GM19351 (cell line): ENCODE measurements around the gene CFDP1.
A peak's percentile ranks its signal among the peaks of the same experiment; 100 is the strongest.
"Not testable (repeated sequence)": the region's sequence is repeated elsewhere in the genome, so short reads cannot be mapped to it uniquely, and the experiment has no call there.

ENCODE experiments used
- ATAC-seq: cut with Tn5 transposase; IDR thresholded peaks from one replicate; pipeline ENCODE4 v1.9.1; 2021; ENCODE audit warnings: mild to moderate bottlenecking, moderate library complexity; ENCODE audit not compliant: unreplicated experiment

Gene CFDP1

GRCh38 chr16:75271441-75272096 lies 161.7 kb downstream of the CFDP1 start:
- ATAC-seq: peak; percentile 27

GRCh38 chr16:75269358-75269757 lies 163.9 kb downstream of the CFDP1 start:
- not testable (repeated sequence) for ATAC-seq

DNA sequence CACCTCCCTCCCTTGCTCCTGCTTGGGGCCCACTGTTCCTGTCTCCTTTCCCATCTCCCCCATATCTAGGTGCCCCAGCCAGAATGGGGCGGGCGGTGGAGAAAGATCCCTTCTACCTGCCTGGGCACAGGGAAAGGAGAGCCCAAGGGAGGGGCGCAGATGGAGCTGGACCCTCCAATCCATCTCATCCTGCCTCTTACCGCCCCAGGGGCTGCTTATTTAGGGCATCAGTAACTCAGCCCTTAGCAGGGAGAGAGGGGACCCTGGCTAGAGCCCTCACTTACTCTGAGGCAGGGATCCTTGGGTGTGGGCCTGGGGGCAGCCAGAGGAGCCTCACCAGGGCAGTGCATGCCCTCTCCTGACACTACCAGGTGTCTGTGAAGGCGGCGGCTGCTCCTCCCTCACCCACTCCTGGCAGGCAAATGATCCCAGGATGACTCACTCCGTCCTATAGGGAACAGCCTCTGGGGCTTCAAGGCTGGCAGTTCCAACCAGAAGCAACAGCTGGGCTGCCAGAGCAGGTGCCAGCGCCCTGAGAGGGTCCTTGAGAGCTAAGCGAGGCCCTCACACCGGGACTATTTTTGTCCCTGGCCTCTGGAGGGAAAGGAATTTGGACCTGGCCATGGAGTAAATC lies 165.6 kb downstream of the CFDP1 start:
- no peak for ATAC-seq

DNA sequence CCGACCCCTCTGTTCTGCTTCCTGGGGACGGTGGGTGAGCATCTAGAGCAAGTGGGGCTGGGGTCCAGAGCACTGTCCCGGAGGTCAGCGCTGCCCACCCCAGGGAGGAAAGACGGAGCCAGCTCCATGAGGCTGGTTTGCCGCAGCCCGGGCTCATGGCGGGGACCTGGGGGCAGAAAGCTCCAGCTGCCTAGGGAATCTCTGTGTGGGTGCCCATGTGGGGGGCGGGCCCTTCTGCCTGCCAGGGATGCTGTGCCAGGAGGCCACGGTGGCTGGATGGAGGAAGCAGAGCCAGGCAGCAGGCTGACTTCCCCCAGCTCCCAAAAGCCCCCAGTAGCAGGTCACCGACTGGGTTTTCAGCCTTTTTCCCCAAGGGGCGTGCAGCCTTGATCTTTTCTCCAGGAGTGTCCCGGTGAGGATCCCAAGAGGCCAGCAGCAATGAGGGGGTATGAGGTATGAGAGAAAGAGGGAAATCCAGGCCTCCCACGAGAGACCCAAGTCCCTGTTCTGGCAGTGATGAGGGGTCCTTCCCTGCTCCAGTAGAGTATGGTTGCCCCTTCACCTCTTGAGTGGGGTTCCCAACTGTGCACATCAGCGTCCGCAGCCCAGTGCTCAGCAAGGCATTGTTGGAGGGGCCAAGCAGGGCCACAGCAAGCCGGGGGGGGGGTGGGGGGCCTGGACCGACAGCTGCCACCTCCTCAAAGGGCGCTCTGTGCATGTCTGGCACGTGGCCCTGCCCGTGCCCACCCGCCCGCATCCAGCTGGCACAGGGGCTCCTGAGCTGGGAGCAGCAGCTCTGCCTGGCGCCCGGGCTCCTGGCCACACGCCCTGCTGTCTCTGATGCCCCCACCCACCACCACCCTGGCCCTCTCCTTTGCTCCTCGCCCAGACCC lies 166.3 kb downstream of the CFDP1 start:
- ATAC-seq: no peak

DNA sequence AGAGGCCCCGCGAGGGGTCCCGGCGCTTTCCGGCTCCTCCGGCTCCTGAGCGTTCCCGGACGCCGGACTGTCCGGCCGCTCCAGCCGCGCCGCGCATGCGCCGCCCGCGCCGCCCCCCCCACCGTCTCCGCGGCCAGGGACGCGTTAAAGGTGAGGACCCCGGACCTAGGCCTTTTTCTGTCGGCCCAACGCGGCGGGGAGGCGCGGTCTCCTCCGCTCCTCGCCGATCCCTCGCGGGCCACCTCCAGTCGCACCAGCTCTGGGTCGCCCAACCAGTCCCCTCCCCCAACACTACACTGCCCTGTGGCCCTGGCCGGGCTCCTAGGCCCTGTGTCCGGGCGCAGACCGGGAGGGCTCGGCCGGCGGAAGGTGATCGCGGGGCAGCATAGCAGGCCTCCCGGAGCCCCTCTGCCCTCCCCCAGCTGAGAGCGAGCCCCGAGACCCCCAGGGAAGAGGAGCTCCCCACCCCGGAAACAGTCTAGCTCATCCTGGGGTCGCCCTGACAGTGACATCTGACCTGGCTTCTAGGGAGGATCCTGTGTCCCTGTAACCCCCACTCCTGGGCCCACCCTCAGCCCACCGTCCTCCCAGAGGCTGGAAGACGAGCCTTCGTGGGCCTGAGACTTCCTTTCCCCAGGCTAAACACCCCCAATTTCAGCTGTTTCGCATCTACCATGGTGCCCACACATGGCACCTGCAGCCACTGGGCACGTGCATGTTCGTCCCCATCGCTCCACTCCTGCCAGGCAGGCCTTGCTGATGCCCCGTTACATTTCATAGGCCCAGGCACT lies 167.2 kb downstream of the CFDP1 start:
- peak; percentile 74 for ATAC-seq

DNA sequence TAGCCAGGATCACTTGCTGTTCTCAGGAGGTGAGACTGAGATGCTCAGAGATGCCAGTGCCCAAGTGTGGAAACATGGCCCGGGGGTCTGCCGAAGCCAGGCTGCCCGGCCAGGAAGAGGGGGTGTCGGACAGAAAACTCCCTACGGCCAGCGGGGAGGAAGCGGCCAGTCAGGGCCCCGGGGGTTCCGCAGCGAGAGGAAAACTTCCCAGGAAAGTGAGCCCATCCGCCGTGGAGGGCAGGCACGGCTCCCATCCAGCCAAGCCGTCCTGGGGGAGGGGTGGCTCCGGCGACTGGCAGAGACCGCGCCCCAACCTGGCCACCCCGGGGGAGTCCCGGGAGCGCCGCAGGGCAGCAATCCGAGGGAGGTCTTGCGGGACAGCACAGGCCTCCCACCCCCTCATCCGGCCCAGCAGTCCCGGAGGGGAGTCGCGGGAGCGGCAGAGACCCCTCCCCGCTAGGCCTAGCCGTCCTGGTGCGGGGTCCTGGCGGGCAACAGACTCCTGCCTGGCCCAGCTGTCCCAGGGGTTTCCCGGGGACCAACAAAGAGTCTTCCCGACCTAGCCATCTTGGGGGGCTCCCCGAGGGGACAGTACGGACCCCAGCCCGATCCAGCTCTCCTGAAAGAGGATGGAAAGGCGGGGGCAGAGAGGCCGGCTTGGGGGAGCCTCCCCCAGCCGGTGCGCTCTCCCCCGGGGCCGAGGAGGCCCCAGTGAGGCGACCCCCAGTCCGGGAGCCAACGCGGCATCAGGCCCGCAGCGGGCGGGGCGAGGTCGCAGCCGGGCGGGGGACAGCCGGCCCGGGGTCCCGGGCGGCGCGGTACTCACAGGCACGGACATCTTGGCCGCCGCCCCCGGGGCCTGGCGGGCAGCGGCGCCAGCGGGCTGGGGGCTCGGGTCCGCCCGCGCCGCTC lies 168.0 kb downstream of the CFDP1 start:
- peak; percentile 32 for ATAC-seq

DNA sequence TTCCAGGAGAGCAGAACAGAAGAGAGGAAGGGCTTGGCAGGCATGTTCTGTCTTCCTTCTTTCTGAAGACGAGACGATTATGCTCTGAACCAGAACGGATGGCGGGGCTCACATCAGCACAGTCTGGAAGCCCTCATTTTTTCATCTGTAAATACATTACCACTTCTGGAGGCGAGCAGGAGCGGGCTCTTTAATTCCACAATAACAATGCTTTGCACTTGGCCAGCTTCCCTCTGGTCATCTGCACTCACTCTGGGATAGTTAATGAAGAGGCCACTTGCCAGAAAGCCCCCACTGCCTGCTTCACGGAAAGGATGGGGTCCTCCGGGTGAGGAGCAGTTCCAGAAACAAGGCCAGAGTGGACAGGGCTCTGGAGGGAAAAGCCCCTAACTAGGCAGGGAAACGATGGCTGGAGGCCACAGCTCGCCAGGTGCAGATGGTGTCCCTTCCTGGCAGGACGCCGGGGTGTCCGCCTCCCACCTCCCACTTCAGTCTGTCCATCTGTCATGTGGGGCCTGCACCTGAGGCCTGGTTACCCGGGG lies 168.8 kb downstream of the CFDP1 start:
- ATAC-seq: no peak

- no peak for ATAC-seq
Observed at GRCh38 chr16:75263963-75264445, 169.3 kb downstream of the CFDP1 start.

DNA sequence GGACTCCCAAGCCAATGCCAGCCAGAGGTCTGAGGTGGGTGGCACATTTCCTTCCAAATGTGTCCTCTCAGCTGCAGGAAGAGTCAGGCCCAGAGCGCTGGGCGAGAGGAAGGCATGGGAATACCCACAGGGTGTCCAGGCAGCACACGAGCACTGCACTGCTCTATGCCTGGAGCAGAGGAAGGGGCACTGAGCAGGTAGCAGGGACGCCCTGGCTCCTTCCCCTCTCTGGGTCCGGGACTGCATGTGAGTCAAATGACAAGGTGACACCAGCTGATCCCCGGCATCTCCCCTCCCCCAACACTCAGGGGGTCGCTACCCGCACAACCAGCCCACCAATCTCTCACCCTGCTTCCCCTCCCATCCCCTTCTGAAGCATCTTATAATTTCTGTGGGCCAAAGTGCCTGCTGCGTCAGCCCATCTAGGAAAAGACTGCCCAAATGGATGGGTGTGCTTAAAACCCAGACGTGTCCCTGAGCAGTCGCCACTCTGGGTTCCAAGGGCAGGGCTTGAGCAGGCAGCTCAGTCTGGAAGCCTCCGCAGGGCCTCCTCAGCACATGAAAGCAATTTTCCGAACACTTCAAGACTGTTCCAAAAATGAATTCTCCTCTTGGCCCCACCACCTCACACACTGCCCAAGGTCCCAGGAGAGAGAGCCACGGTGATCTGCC lies 169.9 kb downstream of the CFDP1 start:
- no peak for ATAC-seq

DNA sequence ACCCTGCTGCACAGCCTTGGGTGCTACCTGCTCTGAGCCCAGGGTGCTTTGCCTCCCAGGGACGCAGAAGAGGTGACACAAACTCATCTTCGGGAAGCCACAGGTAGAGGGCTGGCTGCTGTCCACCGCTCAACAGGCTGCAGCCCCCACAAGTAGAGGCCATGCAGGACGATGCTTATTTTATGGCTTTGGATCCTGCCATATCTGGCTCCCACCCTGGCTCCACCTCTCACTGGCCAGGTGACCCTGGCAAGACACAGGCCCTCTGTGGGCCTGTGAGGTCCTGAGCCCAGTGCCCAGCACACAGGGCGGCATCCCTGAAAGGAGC lies 170.5 kb downstream of the CFDP1 start:
- no peak for ATAC-seq

DNA sequence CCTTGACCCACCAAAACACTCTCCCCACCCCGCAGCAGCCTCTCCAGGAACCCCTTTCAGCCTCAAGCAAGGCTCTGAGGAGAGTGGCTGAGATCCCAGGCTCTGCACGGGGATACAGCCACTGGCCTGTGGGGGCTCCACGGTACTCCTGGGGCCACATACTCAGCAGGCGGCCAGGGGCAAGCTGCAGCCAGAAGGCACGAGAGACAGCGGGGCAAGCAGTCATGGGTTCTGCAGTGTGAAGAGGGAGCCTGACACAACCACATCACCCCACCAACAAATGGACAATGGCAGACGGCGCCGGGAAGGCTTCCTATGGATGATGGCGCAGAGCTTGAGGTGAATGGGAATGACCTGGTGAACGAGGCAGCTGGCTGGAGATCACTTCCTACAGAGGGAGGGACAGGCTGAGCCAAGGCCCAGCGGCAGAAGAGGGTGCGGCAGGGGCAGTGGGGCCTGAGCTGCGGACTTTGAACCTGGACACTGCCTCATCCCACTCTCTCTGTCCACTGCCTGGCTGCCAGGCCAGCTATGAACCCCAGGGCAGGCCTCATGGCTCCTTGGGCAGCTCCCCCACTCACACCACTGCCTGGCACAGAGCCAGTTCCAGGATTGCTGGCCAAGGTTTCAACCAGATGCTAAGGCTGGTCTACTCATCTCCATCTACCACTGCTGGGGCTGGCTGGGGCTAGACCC lies 171.1 kb downstream of the CFDP1 start:
- no peak for ATAC-seq

GRCh38 chr16:75261590-75262078 lies 171.7 kb downstream of the CFDP1 start:
- no peak for ATAC-seq

DNA sequence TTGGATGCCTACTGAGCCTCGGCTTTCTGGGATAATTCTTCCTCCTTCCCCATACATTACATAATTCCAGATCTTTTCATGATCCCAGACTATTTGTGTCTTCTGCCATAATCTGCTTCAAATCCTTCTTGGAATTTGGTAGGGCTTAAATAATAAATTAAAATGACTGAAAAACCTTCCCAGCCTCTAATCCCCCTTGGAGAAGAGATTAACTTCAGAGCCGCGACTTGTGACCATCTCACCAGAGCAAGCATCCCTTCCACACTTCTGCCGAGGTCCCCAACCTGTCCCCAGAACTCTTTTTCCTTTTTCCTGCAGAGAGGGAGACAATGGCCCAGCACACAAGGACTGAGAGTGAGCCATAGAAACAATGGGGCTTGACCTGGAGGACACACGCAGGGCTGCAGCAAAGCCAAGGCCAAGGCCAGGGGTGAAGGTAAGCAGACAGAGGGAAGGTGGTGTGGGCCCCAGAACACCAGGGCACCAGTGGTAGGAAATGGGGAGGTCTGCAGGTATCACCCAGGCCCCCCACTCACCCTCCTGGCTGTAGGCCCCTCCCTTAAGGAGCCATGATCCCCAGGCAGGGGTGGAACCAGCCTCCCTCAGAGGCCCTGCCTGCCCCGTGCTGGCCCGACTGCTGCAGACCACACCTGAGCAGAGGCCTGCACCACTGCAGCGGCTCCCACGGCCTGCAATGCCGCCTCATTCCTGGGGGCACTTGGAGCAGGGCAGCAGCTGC lies 172.3 kb downstream of the CFDP1 start:
- ATAC-seq: no peak

DNA sequence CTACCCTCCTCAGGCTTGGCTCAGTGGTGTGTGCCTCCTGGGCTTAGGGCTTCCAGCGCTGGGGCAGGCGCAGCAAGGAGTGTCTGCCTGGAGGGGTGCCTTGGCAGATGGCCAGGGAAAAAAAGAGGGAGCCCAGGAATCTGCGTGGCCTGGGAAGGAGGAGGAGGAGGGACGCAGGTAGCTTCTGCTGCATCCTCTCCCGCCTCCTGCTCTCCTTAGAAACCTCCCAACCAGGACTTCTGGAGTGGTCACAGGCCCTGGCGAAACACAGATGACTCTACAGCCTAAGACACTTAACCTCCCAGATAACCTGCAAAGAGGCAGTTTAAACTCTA lies 174.5 kb downstream of the CFDP1 start:
- no peak for ATAC-seq

DNA sequence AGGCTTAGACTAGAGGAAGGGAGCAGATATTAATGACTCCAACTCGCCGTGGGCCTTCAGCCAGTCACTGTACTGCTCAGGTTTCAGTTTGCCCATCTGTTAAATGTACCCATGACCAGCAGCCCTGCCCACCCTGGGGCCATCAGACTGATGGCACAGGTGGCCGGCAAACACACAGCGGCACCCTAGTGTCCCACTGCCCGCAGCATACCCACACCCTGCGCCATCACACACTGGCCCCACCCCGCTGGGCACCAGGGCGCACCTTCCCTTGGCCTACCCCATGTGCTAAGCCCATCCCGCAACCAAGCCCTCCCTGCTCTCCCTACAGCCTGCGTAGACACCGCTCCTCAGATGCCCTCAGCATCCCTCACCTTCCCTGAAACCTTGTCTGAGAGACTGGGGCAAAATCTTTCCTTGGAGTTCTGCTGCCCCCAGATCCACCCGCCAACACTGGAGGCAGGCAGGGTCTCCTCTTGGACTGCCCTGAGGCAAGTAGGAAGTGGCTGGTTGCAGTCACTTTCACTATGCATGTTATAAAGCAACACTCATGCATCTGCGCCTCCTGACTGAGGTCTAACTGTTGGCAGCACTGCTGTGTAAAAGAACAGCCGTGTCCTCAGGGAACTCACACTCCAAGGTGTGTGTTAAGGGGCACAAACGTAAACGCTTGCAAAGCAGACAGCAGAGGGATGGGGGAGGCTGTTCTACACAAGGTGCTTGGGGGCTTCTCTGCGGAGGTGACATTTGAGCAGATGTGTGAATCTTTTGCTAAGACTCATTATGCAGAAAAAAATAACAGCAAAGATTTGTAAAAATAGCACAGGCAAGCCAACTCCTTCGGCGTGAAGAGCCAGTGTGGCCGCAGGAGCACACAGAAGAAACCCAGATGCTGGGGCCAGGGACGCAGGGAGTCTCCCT lies 175.2 kb downstream of the CFDP1 start:
- ATAC-seq: no peak

- no peak for ATAC-seq
Observed at GRCh38 chr16:75256696-75257343, 176.5 kb downstream of the CFDP1 start.
